Pancreas (tissue), 10 donors: ENCODE results near the gene HDAC10. TPM values are rescaled to one million over a fixed set of nuclear protein-coding genes. Genes with fewer than 3 reads are reported as not detected.

Source experiments
- ATAC-seq, 4 donors: fragments of 200-7000 bp; cut with Tn5 transposase; one replicate each; pipeline versions ENCODE4 v1.8.0 to v1.9.1; 2020; ENCODE audit warnings: mild to moderate bottlenecking in 4 of 4, moderate library complexity in 4 of 4
- DNase-seq, 6 donors: peaks; one replicate each; pipeline ENCODE4 v3.0.0-alpha.2; 2020
- FAIRE-seq: peaks from 2 replicates; lab custom pipeline; 2012; peaks lifted over from hg19 to GRCh38; lab: Jason Lieb, UNC
- H3K27ac ChIP-seq, 4 donors: fragments of 200-600 bp; sonication (generic); 1 replicate in 3 of 4; 2 replicates in 1 of 4; pipeline versions ENCODE4 v1.5.0 to v1.8.0; 2020
- H3K27me3 ChIP-seq, 4 donors: fragments of 200-600 bp; one replicate each; pipeline ENCODE4 v1.8.0; 2021
- H3K36me3 ChIP-seq, 3 donors: fragments of 200-600 bp; sonication (generic) in 1 of 3; one replicate each; pipeline versions ENCODE4 v1.5.0 to v1.8.0; 2020 to 2021
- H3K4me1 ChIP-seq, 3 donors: fragments of 200-600 bp; one replicate each; pipeline ENCODE4 v1.8.0; 2021
- H3K4me3 ChIP-seq, 4 donors: fragments of 200-600 bp; sonication (generic) in 2 of 4; one replicate each; pipeline versions ENCODE4 v1.5.0 to v1.8.0; 2020 to 2021
- H3K9me3 ChIP-seq, 4 donors: fragments of 200-600 bp; one replicate each; pipeline ENCODE4 v1.8.0; 2021
- WGBS, 2 donors: extraction: QIAGEN DNeasy Blood & Tissue Kit; methylation state at CpG; one replicate each; pipeline ENCODE4 v1.1.7; 2013; 5-methylcytosine and 5-hydroxymethylcytosine counted together
- intact Hi-C, 3 donors: fragments of 100-400 bp; cut with DNase I; formaldehyde crosslinking; loops; one replicate each; pipeline versions ENCODE4 v1.11.1 to v1.14.2; 2022
- polyA plus RNA-seq, 2 donors: library from polyadenylated mRNA; stranded (reverse); fragments of 200-250 nt; gene quantifications; one replicate each; pipeline ENCODE4 v1.2.3, GENCODE V29; 2013
- total RNA-seq, 6 donors: library from RNA; stranded (reverse); fragmentation: NEBNext Ultra II Directional in 4 of 6; extraction: Animal tissue kit (Norgen Biotek cat#: 25700) in 4 of 6; gene quantifications; one replicate each; pipeline versions ENCODE4 v1.2.1 to v1.2.4, GENCODE V29; 2021 to 2023
- TF ChIP-seq, protein P1 (sequence below), 4 donors: fragments of 200-600 bp; sonication (generic) in 3 of 4; IDR thresholded peaks; one replicate each; pipeline versions ENCODE4 v1.5.0 to v1.8.0; 2021; ENCODE audit warnings: antibody characterized with exemption in 4 of 4
- donor health status: healthy with polysubstance abuse.
- donor health status: DM: no; HTN: no; CAD: no; lungs with moderate emphysema.
- donor health status: DM: no; HTN: no; CAD: no.
- donor health status: control.
- donor health status: control.
- donor health status: Bipolar disorder and iron deficiency.
- donor health status: DM: yes; HTN: yes; CAD: no.
- donor health status: DM: no; HTN: no; CAD: no.
- donor health status: DM: no; HTN: no; CAD: no.
- donor health status: DM: yes; HTN: yes; CAD: no.

Gene HDAC10
- total and polyA plus RNA-seq, 8 donors, result 17.0 to 78.3 (median 21.8) TPM

GRCh38 chr22:50281384-50281760, 30.3 kb upstream of the HDAC10 start:
- Histone ChIP-seq H3K4me1 (peaks cover 0 to 5% (median 0%) of the 10 kb centered on the region in 3 donors), H3K27me3 (no peaks in the 10 kb centered on the region), H3K27ac (peak overlapping the region; percentile 60 to 76 (median 73)), H3K4me3 (no peak overlapping the region), H3K9me3 (no peaks in the 10 kb centered on the region), H3K36me3 (peaks cover 3 to 71% (median 32%) of the 10 kb centered on the region in 3 donors)
- TF ChIP-seq, protein P1, sequence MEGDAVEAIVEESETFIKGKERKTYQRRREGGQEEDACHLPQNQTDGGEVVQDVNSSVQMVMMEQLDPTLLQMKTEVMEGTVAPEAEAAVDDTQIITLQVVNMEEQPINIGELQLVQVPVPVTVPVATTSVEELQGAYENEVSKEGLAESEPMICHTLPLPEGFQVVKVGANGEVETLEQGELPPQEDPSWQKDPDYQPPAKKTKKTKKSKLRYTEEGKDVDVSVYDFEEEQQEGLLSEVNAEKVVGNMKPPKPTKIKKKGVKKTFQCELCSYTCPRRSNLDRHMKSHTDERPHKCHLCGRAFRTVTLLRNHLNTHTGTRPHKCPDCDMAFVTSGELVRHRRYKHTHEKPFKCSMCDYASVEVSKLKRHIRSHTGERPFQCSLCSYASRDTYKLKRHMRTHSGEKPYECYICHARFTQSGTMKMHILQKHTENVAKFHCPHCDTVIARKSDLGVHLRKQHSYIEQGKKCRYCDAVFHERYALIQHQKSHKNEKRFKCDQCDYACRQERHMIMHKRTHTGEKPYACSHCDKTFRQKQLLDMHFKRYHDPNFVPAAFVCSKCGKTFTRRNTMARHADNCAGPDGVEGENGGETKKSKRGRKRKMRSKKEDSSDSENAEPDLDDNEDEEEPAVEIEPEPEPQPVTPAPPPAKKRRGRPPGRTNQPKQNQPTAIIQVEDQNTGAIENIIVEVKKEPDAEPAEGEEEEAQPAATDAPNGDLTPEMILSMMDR (IDR thresholded peaks at IDR 0.05), result no peak
- 93 to 94% methylated on average over 36 of the region's 36 CpGs for WGBS, 2 donors
- FAIRE-seq (no peak), DNase-seq (no peak), ATAC-seq (no peak)
- intact Hi-C loops, result loop anchor here in 1 of 3 donors (5.0 kb wide), 1 partner anchor 41 kb away; no protein-coding TSS in a partner anchor

- no peak for FAIRE-seq
- Histone ChIP-seq H3K4me3 (no peak overlapping the region), H3K36me3 (peaks cover 3 to 66% (median 32%) of the 10 kb centered on the region in 3 donors), H3K27ac (peak overlapping the region in 1 of 4 donors; percentile 76), H3K9me3 (no peaks in the 10 kb centered on the region), H3K27me3 (no peaks in the 10 kb centered on the region), H3K4me1 (peaks cover 0 to 5% (median 0%) of the 10 kb centered on the region in 3 donors)
- intact Hi-C loops, result loop anchor here in 1 of 3 donors (5.0 kb wide), 1 partner anchor 41 kb away; no protein-coding TSS in a partner anchor
- ATAC-seq, result no peak
- WGBS, 2 donors, result 96% methylated on average over 47 of the region's 47 CpGs
- TF ChIP-seq, protein P1 (IDR thresholded peaks at IDR 0.05), result no peak
- no peak for DNase-seq
Measured at GRCh38 chr22:50280708-50281383, 29.8 kb upstream of the HDAC10 start.

- no peak overlapping the region for H3K27ac ChIP-seq
- H3K36me3 ChIP-seq, result peaks cover 3 to 68% (median 38%) of the 10 kb centered on the region in 3 donors
- ATAC-seq, result no peak
- no peak for DNase-seq
- H3K9me3 ChIP-seq, result no peaks in the 10 kb centered on the region
- peaks cover 0 to 5% (median 0%) of the 10 kb centered on the region in 3 donors for H3K4me1 ChIP-seq
- no peak overlapping the region for H3K4me3 ChIP-seq
- TF ChIP-seq, protein P1 (IDR thresholded peaks at IDR 0.05), result no peak
- H3K27me3 ChIP-seq, result no peaks in the 10 kb centered on the region
- 92 to 96% methylated on average over 38 of the region's 38 CpGs for WGBS, 2 donors
- intact Hi-C loops, result loop anchor here in 1 of 3 donors (5.0 kb wide), 1 partner anchor 42 kb away; no protein-coding TSS in a partner anchor
- no peak for FAIRE-seq
Measured at GRCh38 chr22:50280022-50280707, 29.1 kb upstream of the HDAC10 start.

DNA sequence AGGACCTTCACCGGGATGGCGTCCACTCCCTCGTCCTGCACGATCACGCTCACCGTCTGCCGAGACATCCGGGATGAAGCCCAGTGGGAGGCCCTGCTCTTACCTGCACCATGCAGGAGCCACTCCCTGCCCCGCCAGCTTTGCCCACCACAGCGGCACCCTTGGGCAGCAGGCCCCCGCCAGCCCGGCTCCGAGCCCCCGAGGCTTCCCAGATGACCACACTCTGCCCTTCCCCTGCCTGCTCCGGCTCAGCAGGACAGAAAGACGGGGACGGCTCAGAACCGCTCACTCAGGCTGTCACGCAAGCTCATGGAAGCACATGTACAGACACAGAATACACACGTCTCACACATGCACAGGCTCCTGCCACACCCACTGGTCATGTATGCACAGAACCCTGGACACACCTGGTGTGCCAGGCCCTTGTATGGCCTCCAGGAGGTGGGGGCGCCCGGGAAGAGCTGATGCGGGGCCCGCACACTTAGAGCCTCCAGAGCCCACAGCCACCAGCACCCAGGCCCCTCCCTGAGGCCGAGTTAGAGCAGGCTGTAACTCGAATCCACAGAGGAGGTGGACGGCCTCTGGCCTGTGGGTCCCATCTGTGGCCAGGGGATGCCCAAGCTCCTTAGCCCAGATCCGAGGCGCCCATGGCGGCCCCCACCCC, 28.0 kb upstream of the HDAC10 start:
- TF ChIP-seq, protein P1 (IDR thresholded peaks at IDR 0.05), result no peak
- Histone ChIP-seq H3K27ac (no peak overlapping the region), H3K4me1 (peaks cover 0 to 5% (median 0%) of the 10 kb centered on the region in 3 donors), H3K27me3 (no peaks in the 10 kb centered on the region), H3K36me3 (peaks cover 0 to 62% (median 41%) of the 10 kb centered on the region in 3 donors), H3K9me3 (no peaks in the 10 kb centered on the region), H3K4me3 (no peak overlapping the region)
- WGBS, 2 donors, result 93% methylated on average over 29 to 30 of the region's 30 CpGs
- FAIRE-seq, result no peak
- ATAC-seq, result no peak
- DNase-seq, result no peak
- intact Hi-C loops, result loop anchor here in 2 of 3 donors (5.0 to 10.0 kb wide), 2 partner anchors 46 to 63 kb away; partner anchors contain the start of genes DENND6B (in 1 of the 2) and PPP6R2 (in 1 of the 2)
